Measurements from ENCODE around the gene AIP. TPM values are rescaled to one million over a fixed set of nuclear protein-coding genes. Genes with fewer than 3 reads are reported as not detected.
"Not testable (repeated sequence)": the region's sequence is repeated elsewhere in the genome, so short reads cannot be mapped to it uniquely, and the experiment has no call there.

The AIP gene
- polyA plus RNA-seq, 6 donors from 2014 or later = 86.8 to 149 (median 120) TPM

DNA sequence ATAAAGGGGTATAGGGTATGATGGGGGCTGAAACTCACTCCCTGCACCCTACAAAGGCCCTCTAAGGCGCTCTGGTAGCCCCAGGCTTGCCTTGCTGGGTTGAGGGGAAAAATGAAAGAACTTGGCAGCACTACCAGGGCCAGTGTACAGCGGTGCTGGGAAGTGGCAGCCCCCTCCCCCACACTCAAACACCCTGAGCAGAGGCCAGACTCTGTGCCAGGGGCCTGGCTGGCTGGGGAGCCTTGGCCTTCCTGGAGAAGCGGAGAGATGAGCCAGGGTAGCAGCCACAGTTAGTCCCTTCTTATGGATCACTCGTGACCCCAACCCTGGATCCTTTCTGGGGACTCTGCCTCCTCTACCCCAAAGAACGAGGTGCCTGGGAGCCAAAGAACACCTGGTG, 16.5 kb upstream of the AIP start:
- H3K27ac Mint-ChIP-seq = peak overlapping the region in 1 of 6 donors; percentile 89
- no peaks in the 10 kb centered on the region for H3K36me3 Mint-ChIP-seq
- H3K4me1 Mint-ChIP-seq = peaks cover 33 to 62% (median 52%) of the 10 kb centered on the region in 3 donors

DNA sequence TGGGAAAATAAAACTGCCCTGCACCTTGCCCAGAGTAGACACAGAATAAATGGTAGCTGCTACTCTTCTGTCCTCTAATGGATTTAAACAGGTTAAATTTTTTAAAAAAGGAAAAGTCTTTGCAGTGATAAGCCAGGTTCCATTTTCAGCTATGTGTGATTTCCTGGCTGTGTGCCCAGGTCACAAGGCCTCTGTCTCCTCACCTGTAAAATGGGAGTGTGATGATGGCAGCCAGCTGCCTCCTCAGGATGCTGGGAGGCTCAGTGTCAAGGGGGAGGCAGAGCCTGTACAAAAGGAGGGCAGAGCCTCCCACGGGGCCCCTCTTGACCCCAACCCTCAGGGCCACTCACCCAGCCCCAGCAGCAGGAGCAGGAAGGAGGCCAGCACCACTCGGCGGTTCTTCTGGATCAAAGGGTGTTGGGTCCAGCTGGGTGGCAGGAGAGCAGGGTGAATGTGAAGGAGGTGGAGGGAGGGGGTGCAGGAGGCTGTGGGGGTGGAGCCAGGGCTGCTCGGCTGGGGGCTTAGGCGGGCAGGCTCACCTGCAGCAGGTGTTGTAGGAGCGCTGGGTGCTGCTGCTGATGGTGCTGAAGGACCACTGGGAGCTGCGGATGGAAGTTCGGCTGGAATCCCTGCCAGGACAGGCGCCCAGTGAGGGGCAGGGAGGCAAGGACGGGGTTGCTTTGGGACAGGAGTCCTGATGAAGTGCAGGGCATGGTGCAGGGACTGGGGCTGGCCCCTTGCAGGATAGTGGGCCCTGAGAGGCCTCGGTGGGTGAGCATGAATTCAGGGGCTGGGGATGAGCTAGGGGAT, 15.7 kb upstream of the AIP start:
- H3K4me1 Mint-ChIP-seq = peaks cover 39 to 62% (median 60%) of the 10 kb centered on the region in 3 donors
- H3K27me3 Mint-ChIP-seq = no peaks in the 10 kb centered on the region

More for the DNA sequence above, 16.5 kb upstream of the AIP start:
- H3K4me3 Mint-ChIP-seq = peak overlapping the region in 6 of 8 donors; percentile 51 to 93 (median 76)
- no peak for ATAC-seq (ENCODE audit: low read depth in 2 of 2)
- no peak for DNase-seq
- no peaks in the 10 kb centered on the region for H3K9me3 Mint-ChIP-seq
- no peaks in the 10 kb centered on the region for H3K27me3 Mint-ChIP-seq

DNA sequence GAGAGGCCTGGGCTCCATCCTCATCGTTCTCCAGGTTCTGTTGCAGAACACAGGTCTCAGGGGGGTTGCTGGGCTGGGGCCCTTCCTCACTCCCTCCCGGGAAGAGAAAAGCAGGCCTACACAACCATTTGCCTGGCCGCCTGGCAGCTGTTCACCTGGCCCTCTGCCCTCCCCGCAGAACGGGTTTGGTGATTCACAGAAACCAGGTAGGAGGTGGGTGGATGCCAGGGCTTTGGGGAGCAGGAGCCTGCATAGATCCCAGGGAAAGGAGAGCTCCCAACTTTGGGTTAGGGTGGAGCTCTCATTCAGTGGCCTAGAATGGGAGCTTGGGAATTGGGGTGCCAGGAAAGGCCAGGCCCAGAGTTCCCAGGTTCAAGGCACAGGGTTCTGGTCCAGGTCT, 14.8 kb upstream of the AIP start:
- no peaks in the 10 kb centered on the region for H3K36me3 Mint-ChIP-seq
- H3K9me3 Mint-ChIP-seq = no peaks in the 10 kb centered on the region
- H3K27me3 Mint-ChIP-seq = no peaks in the 10 kb centered on the region
- DNase-seq = no peak
- H3K4me3 Mint-ChIP-seq = peak overlapping the region; percentile 89 to 97 (median 94)
- peak overlapping the region in 3 of 6 donors; percentile 89 to 94 (median 94) for H3K27ac Mint-ChIP-seq
- ATAC-seq (ENCODE audit: low read depth in 2 of 2) = no peak
- peaks cover 39 to 57% (median 56%) of the 10 kb centered on the region in 3 donors for H3K4me1 Mint-ChIP-seq

More for the DNA sequence above, 15.7 kb upstream of the AIP start:
- Mint-ChIP-seq H3K4me3 (peak overlapping the region; percentile 89 to 97 (median 94)), H3K9me3 (no peaks in the 10 kb centered on the region), H3K27ac (peak overlapping the region in 5 of 6 donors; percentile 42 to 94 (median 67)), H3K36me3 (no peaks in the 10 kb centered on the region)
- ATAC-seq (ENCODE audit: low read depth in 2 of 2) = no peak
- no peak for DNase-seq

DNA sequence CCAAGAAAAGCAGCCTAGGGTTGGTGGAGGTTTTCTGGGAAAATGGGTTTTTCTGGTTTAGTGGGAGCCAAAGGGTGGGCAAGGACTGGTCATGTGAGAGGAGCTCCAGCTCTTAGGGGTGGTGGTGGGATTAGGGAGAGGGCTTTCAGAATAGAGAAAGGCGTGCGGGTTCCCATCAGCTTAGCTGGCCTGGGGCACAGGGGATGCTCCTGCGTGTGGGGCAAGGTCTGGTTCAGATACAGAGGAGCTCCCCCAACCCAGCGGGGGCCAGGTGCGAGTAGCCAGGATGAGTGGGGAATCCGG, 14.4 kb upstream of the AIP start:
- peaks cover 39 to 54% (median 53%) of the 10 kb centered on the region in 3 donors for H3K4me1 Mint-ChIP-seq
- no peaks in the 10 kb centered on the region for H3K9me3 Mint-ChIP-seq
- H3K27me3 Mint-ChIP-seq = no peaks in the 10 kb centered on the region
- H3K36me3 Mint-ChIP-seq = no peaks in the 10 kb centered on the region
- ATAC-seq (ENCODE audit: low read depth in 2 of 2) = no peak
- H3K4me3 Mint-ChIP-seq = peak overlapping the region; percentile 89 to 97 (median 94)
- peak overlapping the region in 5 of 6 donors; percentile 39 to 94 (median 92) for H3K27ac Mint-ChIP-seq
- DNase-seq = no peak

DNA sequence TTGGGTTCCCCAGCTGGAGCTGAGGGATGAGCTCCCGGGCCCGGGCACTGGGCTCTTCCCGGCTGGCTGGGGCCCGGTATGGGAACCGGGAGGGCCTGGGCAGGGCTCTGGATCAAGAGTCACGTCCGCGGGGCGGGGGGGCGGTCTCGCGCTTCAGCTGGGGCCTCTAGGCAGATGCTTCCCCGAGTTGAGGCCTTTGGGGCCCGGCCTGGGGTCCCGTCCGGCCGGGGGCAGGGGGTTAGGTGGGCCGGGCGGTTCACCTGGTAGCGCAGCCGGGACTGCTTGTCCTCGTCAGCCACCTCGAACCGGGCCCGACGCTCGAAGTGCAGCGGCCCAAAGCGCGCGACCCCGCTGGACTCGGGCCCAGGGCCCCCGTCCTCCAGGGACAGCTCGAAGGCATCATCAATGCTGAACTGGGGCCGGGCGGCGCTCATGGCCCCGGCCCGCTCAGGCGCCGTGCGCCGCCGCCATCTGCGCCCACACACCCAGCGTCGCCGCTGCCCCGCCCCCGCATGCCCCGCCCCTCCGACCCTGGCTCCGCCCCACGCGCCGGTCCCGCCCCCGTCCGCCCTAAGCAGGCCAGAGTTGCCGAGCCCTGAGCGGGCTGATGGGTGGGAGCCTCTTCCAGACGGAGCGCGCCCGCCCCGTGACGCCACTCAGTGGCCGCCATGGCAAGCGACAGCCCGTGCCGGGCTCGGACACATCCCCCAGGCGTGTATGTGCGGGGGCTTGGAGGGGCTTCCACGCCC, 13.9 kb upstream of the AIP start, which contains the start of gene TMEM134:
Gene TMEM134, minus strand, starts transcription at position 493 of the 749 bp plus-strand sequence. Its CDS starts 59 bp downstream, at position 434.
- H3K4me1 Mint-ChIP-seq = peaks cover 39 to 54% (median 49%) of the 10 kb centered on the region in 3 donors
- peak within 1 kb of the TSS; percentile 39 to 94 (median 90) for H3K27ac Mint-ChIP-seq
- DNase-seq (peak; percentile 84), ATAC-seq (ENCODE audit: low read depth in 2 of 2) (peak; percentile 70 to 73)
- H3K27me3 Mint-ChIP-seq = no peaks in the 10 kb centered on the region
- H3K36me3 Mint-ChIP-seq = no peaks in the 10 kb centered on the region
- H3K9me3 Mint-ChIP-seq = no peaks in the 10 kb centered on the region
- peak within 1 kb of the TSS; percentile 89 to 97 (median 94) for H3K4me3 Mint-ChIP-seq

DNA sequence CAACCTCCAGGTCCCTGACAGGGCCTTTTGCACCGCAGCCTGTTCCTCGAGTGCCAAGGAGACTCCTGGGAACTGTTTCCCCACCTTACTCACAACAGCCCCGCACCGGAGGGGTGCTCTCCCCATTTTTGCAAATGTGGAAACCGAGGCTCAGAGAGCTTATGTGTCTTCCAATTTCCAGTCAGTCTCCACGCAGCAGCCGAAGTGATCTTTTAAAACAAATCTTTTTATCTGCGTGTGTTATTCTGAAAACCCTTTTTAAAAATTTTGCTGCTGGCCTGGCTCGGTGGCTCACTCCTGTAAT, 13.4 kb upstream of the AIP start:
- ATAC-seq (ENCODE audit: low read depth in 2 of 2) (no peak), DNase-seq (no peak)
- peak overlapping the region in 5 of 6 donors; percentile 49 to 89 (median 70) for H3K27ac Mint-ChIP-seq
- peaks cover 39 to 51% (median 44%) of the 10 kb centered on the region in 3 donors for H3K4me1 Mint-ChIP-seq
- H3K36me3 Mint-ChIP-seq = no peaks in the 10 kb centered on the region
- no peaks in the 10 kb centered on the region for H3K27me3 Mint-ChIP-seq
- no peaks in the 10 kb centered on the region for H3K9me3 Mint-ChIP-seq
- H3K4me3 Mint-ChIP-seq = peak overlapping the region; percentile 77 to 97 (median 91)

DNA sequence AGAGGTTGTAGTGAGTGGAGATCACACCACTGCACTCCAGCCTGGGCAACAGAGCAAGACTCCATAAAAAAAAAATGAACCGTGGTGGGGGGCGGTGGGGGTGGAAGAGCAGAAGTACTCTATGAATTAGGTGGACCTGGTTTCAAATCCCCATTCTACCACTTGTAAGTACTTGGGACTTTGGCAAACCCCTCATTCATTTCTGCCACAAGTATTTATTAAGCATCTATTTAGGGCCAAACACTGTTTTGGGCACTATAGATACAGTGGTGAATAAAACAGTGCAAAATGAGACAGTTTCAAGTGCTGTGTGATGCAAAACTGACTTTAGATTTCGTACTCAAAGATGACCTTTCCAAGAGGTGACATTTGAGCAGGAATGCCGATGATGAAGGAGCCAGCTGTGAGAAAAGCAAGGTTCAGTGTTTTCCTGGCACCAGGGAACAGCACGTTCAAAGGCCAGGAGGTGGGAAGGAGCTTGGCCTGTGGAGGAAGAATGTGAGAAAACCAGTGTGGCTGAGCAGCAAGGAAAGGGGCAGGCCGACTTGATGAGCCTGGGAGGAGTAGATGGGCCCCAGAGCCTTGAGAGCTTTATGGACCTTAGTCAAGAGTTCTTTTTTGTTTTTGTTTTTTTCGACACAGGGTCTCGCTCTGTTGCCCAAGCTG, 12.4 kb upstream of the AIP start:
- Mint-ChIP-seq H3K4me3 (peak overlapping the region; percentile 77 to 97 (median 91)), H3K36me3 (no peaks in the 10 kb centered on the region), H3K9me3 (no peaks in the 10 kb centered on the region), H3K27ac (peak overlapping the region in 2 of 6 donors; percentile 63 to 80), H3K4me1 (peaks cover 31 to 41% (median 40%) of the 10 kb centered on the region in 3 donors), H3K27me3 (no peaks in the 10 kb centered on the region)
- DNase-seq (no peak), ATAC-seq (ENCODE audit: low read depth in 2 of 2) (no peak)

DNA sequence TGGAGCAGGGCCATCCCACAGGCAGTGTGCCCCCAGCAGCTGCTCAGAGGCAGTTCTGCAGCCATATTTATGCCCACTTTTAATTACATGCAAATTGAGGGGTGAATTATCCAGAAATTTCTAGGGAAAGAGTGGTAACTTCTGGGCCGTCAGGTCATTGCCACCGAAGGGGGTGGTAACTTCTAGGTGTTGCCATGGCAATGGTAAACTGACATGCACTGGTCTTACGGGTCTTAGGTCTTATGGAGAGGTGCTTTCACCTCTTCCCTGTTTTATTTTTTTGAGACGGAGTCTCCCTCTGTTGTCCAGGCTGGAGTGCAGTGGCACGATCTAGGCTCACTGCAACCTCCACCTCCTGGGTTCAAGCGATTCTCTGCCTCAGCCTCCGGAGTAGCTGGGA, 9.9 kb upstream of the AIP start:
- Mint-ChIP-seq H3K36me3 (no peaks in the 10 kb centered on the region), H3K4me1 (peaks cover 19 to 24% (median 21%) of the 10 kb centered on the region in 3 donors), H3K4me3 (peak overlapping the region in 1 of 8 donors; percentile 57), H3K27ac (no peak overlapping the region), H3K27me3 (no peaks in the 10 kb centered on the region), H3K9me3 (no peaks in the 10 kb centered on the region)
- ATAC-seq (ENCODE audit: low read depth in 2 of 2) = no peak
- DNase-seq = no peak

DNA sequence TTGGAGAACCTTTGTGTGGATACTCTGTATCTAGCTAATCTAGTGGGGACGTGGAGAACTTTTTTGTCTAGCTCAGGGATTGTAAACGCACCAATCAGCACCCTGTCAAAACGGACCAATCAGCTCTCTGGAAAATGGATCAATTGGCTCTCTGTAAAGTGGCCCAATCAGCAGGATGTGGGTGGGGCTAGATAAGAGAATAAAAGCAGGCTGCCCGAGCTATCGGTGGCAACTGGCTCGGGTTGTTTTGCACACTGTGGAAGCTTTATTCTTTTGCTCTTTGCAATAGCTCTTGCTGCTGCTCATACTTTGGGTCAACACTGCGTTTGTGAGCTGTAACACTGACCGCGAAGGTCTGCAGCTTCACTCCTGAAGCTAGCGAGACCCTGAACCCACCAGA, 6.1 kb upstream of the AIP start:
- not testable (repeated sequence) for H3K27me3 Mint-ChIP-seq; ATAC-seq (ENCODE audit: low read depth in 2 of 2); H3K36me3 Mint-ChIP-seq; DNase-seq; H3K9me3 Mint-ChIP-seq; H3K4me1 Mint-ChIP-seq; H3K27ac Mint-ChIP-seq
- peak overlapping the region in 1 of 8 donors; percentile 35 for H3K4me3 Mint-ChIP-seq

DNA sequence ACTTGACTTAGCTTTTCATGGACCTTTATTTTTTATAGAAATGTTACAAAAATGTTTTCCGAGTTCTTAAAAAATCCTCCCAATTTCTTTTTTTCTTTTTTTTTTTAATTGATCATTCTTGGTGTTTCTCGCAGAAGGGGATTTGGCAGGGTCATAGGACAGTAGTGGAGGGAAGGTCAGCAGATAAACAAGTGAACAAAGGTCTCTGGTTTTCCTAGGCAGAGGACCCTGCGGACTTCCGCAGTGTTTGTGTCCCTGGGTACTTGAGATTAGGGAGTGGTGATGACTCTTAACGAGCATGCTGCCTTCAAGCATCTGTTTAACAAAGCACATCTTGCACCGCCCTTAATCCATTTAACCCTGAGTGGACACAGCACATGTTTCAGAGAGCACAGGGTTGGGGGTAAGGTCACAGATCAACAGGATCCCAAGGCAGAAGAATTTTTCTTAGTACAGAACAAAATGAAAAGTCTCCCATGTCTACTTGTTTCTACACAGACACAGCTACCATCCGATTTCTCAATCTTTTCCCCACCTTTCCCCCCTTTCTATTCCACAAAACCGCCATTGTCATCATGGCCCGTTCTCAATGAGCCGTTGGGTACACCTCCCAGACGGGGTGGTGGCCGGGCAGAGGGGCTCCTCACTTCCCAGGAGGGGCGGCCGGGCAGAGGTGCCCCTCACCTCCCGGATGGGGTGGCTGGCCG, 5.3 kb upstream of the AIP start:
- H3K27ac Mint-ChIP-seq; H3K27me3 Mint-ChIP-seq; H3K4me3 Mint-ChIP-seq; H3K9me3 Mint-ChIP-seq; ATAC-seq (ENCODE audit: low read depth in 2 of 2); H3K36me3 Mint-ChIP-seq; DNase-seq; H3K4me1 Mint-ChIP-seq: not testable (repeated sequence)

DNA sequence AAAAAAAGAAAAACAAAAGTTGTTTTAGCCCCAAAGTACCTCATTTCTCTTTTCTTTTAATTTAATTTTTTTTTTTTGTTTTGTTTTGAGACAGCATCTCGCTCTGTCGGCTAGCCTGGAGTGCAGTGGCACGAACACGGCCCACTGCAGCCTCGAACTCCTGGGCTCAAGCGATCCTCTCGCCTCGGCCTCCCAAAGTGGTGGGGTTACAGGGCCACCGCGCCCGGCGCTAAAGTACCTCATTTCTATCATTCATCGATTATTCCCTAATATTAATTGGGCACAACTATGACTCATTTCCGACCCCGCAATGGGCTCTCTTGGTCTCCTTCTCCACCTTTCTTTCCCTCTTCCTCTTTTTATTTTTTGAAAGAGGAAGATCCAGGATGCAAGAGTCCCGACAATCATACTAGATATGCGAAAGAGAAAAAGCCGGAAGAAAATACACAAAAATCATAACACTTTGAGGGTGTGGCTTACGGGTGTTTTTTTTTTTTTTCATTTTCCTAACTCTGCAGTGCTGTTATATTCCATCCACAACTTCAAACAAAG, 475 bp upstream of the AIP start:
- DNase-seq (no peak), ATAC-seq (ENCODE audit: low read depth in 2 of 2) (peak; percentile 14 to 17)
- peak overlapping the region; percentile 88 to 99 (median 98) for H3K27ac Mint-ChIP-seq
- peaks cover 0 to under 1% of the 10 kb centered on the region in 2 donors for H3K36me3 Mint-ChIP-seq
- peak overlapping the region; percentile 86 to 99 (median 98) for H3K4me3 Mint-ChIP-seq
- peaks cover 37 to 52% (median 47%) of the 10 kb centered on the region in 3 donors for H3K4me1 Mint-ChIP-seq
- H3K27me3 Mint-ChIP-seq = no peaks in the 10 kb centered on the region
- no peaks in the 10 kb centered on the region for H3K9me3 Mint-ChIP-seq

DNA sequence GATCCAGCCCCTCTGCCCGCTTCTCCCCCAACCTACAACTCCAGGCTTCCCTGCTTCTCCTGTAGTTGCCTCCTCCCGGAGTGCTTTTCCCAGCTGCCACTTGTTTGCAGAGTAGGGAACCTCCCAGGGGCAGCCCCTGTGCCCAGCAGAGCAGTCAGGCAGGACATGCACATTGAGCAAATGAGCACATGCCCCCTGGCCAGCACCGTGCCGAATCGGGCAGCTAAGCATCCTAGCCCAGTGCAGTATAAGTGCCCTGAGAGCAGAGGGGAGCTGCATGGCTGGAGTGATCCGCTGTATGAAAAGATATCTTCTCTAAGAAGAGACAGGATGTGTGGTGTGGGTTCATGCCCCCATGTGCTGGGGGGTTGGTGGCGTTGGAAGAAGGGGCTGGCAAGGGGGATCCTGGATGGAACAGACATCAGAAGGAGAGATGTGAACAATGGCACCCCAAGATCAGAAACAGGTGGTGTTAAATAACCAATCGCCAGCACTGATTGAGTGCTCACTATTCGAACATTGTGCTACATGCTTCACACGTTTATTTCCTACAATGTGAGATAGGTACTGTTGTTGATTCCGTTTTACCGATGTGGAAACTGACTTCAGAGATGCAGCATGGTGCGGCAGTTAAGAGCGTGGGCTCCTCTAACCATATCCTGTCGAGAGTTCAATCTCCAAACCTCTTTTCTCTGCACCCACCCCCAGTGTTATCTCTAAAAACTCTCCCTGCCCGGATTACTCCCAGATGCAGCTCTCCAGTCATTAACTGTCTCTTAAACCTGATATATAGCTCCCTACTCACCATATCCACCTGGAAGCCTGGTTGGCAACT, 1.2 kb downstream of the AIP start:
- Mint-ChIP-seq H3K36me3 (peaks cover 8 to 10% of the 10 kb centered on the region in 2 donors), H3K4me3 (peak overlapping the region; percentile 86 to 99 (median 98)), H3K9me3 (no peaks in the 10 kb centered on the region), H3K4me1 (peaks cover 42 to 64% (median 62%) of the 10 kb centered on the region in 3 donors), H3K27ac (peak overlapping the region; percentile 61 to 99 (median 96)), H3K27me3 (no peaks in the 10 kb centered on the region)
- DNase-seq (no peak), ATAC-seq (ENCODE audit: low read depth in 2 of 2) (no peak)

Measured in naive B cell (primary cell).